Neuronal stem cell (in vitro differentiated cells): ENCODE measurements around the gene PLD4.

Source experiments
- DNase-seq: peaks from one replicate; pipeline ENCODE4 v3.0.0-alpha.2; 2013; ENCODE audit warnings: low spot score
- H2AFZ ChIP-seq: one replicate; pipeline ENCODE4 v1.6.1; 2013; ENCODE audit warnings: mild to moderate bottlenecking, low read length, inconsistent platforms
- H2AK5ac ChIP-seq: 2 replicates; pipeline ENCODE4 v1.6.1; 2013; ENCODE audit warnings: low read depth, mild to moderate bottlenecking, inconsistent platforms, low read length, moderate library complexity, mixed read lengths
- H2BK120ac ChIP-seq: 2 replicates; pipeline ENCODE4 v1.6.1; 2013; ENCODE audit warnings: low read depth, mild to moderate bottlenecking, inconsistent platforms, low read length, moderate library complexity, mixed read lengths
- H2BK12ac ChIP-seq: one replicate; pipeline ENCODE4 v1.6.1; 2013; ENCODE audit warnings: low read length, inconsistent platforms
- H2BK15ac ChIP-seq: 2 replicates; pipeline ENCODE4 v1.6.1; 2013; ENCODE audit warnings: mild to moderate bottlenecking, low read length, inconsistent platforms, mixed read lengths
- H2BK5ac ChIP-seq: one replicate; pipeline ENCODE4 v1.6.1; 2013; ENCODE audit warnings: inconsistent platforms, mild to moderate bottlenecking, low read length, moderate library complexity
- H3K14ac ChIP-seq: one replicate; pipeline ENCODE4 v1.6.1; 2013; ENCODE audit warnings: low read length, inconsistent platforms
- H3K18ac ChIP-seq: 2 replicates; pipeline ENCODE4 v1.6.1; 2013; ENCODE audit warnings: low read length, inconsistent platforms
- H3K23ac ChIP-seq: 2 replicates; pipeline ENCODE4 v1.6.1; 2013; ENCODE audit warnings: low read depth, mild to moderate bottlenecking, mixed read lengths, low read length, inconsistent platforms; ENCODE audit not compliant: poor library complexity
- H3K27ac ChIP-seq: replicated peaks from 3 replicates; pipeline ENCODE4 v1.5.1; 2013; ENCODE audit warnings: low read length, inconsistent platforms
- H3K27me3 ChIP-seq, 3 experiments: 2 replicates each; pipeline ENCODE4 v1.6.1; 2013; ENCODE audit warnings: low read length in 3 of 3, mild to moderate bottlenecking in 2 of 3, inconsistent platforms in 1 of 3, low read depth in 1 of 3, mixed read lengths in 1 of 3, moderate library complexity in 1 of 3; ENCODE audit not compliant: control insufficient read depth in 3 of 3, insufficient read depth in 3 of 3
- H3K36me3 ChIP-seq, 2 donors: replicated peaks in 1 of 2; 2 replicates each; pipeline ENCODE4 v1.6.1; 2013; ENCODE audit warnings: low read length in 2 of 2; ENCODE audit not compliant: control insufficient read depth in 2 of 2, insufficient read depth in 2 of 2
- H3K4ac ChIP-seq: 2 replicates; pipeline ENCODE4 v1.6.1; 2013; ENCODE audit warnings: inconsistent platforms, mild to moderate bottlenecking, low read length, moderate library complexity
- H3K4me1 ChIP-seq, 2 donors: 1 replicate in 1 of 2; 2 replicates in 1 of 2; pipeline ENCODE4 v1.6.1; 2013; ENCODE audit warnings: low read length in 2 of 2, low read depth in 1 of 2; ENCODE audit not compliant: control insufficient read depth in 2 of 2, insufficient read depth in 1 of 2
- H3K4me2 ChIP-seq: one replicate; pipeline ENCODE4 v1.6.1; 2013; ENCODE audit warnings: mild to moderate bottlenecking, low read length, inconsistent platforms; ENCODE audit not compliant: insufficient read depth, poor library complexity, severe bottlenecking
- H3K4me3 ChIP-seq, 2 donors: 2 replicates each; pipeline ENCODE4 v1.5.1; 2013; ENCODE audit warnings: low read length in 2 of 2, mild to moderate bottlenecking in 2 of 2, inconsistent platforms in 1 of 2, moderate library complexity in 1 of 2
- H3K79me1 ChIP-seq: one replicate; pipeline ENCODE4 v1.6.1; 2013; ENCODE audit warnings: low read depth, mild to moderate bottlenecking, inconsistent platforms, low read length, moderate library complexity
- H3K9ac ChIP-seq: one replicate; pipeline ENCODE4 v1.6.1; 2013; ENCODE audit warnings: mild to moderate bottlenecking, low read depth, low read length, inconsistent platforms; ENCODE audit not compliant: poor library complexity
- H3K9me3 ChIP-seq, 2 donors: replicated peaks in 1 of 2; 2 replicates each; pipeline versions ENCODE3 to v1.6.1; 2013; ENCODE audit warnings: low read length in 2 of 2, mild to moderate bottlenecking in 2 of 2, inconsistent platforms in 1 of 2, low read depth in 1 of 2, mixed read lengths in 1 of 2, moderate library complexity in 1 of 2; ENCODE audit not compliant: control insufficient read depth in 2 of 2, insufficient read depth in 1 of 2
- H4K8ac ChIP-seq: one replicate; pipeline ENCODE4 v1.6.1; 2013; ENCODE audit warnings: low read depth, mild to moderate bottlenecking, inconsistent platforms, low read length, moderate library complexity
- H4K91ac ChIP-seq: one replicate; pipeline ENCODE4 v1.6.1; 2013; ENCODE audit warnings: low read length, low read depth, mild to moderate bottlenecking, inconsistent platforms; ENCODE audit not compliant: poor library complexity
- WGBS, 2 donors: extraction: QIAGEN DNeasy Blood & Tissue Kit; methylation state at CpG; one replicate each; pipeline ENCODE4 v1.1.7; 2013; ENCODE audit warnings: missing lambda C conversion rate in 2 of 2, mixed read lengths in 1 of 2; ENCODE audit not compliant: insufficient read length in 2 of 2, insufficient replicate concordance in 1 of 2; ENCODE audit errors: extremely low coverage in 2 of 2; 5-methylcytosine and 5-hydroxymethylcytosine counted together

The PLD4 gene

DNA sequence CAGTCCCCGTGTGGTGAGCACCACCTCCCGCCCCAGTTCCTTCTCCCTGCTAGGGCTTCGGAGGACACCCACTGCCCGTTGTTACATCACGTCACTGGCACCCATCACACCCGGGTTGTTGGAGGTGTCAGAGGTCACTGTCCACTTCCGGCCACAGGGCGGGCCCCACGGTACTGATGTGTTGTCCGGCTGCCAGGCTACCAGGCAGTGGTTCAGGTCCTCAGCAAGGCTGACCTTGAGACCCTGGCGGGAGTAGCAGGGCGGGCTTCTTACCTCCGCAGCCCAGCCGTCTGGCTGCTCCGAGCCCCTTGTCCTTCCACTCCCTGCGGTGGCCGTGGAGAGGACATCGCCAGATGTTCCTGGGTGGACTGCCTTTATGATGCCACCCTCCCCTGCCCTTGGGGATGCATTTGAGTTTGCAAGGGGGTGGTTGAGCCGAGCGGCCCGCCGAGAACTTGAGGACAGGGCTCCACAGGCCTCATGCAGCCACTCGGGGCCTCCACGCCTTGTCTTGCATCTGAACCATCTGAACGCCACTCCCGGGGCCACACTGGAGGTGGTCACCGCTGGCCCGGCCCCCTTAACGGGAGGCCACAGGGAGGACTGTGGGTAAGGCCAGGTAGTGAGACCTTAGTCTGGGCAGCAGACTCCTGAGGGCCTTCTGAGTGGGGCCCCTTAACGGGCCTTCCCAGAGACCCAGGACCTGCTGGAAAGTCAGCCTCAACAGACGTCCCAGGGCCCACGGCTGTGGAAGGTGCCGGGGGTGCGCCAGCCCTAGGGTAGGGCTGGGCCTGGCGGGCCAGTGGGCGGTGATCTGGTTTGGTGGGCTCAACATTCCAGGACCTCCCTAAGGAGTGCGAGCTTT lies 27.1 kb upstream of the PLD4 start:
- Histone ChIP-seq H2AK5ac (peak overlapping the region; percentile 6), H3K4me1 (peaks cover 0 to 6% of the 10 kb centered on the region in 2 donors), H3K4me2 (no peak overlapping the region), H4K91ac (no peak overlapping the region), H2BK15ac (peak overlapping the region; percentile 26), H2BK120ac (no peak overlapping the region), H3K9ac (no peak overlapping the region), H2BK5ac (peak overlapping the region; percentile 66), H3K4me3 (no peak overlapping the region), H2BK12ac (no peak overlapping the region), H3K9me3 (no peaks in the 10 kb centered on the region), H4K8ac (no peak overlapping the region), H3K36me3 (no peaks in the 10 kb centered on the region), H3K27ac (no peak overlapping the region), H3K79me1 (no peaks in the 10 kb centered on the region), H3K23ac (no peak overlapping the region), H3K14ac (peak overlapping the region; percentile 71), H3K18ac (no peak overlapping the region), H3K4ac (no peak overlapping the region), H2AFZ (no peak overlapping the region), H3K27me3 (peaks cover 0 to 27% (median 0%) of the 10 kb centered on the region in 3 experiments)
- WGBS, 2 donors: no CpG with 5 or more reads among the region's 37 CpGs
- no peak for DNase-seq

DNA sequence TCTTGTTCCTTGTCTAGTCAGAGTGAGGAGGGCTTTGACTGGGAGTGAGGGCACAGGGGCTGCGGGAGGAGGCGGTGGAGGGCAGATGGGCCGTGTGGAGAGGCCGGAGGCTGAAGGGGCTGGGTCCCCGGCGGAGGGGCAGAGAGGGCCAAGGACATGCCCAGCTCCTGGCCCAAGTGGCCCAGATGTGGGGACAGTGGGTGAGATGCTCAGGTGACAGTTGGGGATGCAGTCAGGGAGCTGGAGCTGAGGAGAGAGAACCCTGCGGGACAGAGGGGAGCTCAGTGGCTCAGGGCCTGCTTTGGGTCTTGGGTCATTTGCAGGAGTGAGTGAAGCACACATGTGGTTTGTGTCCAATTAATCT lies 26.5 kb upstream of the PLD4 start:
- H2BK12ac ChIP-seq: no peak overlapping the region

DNA sequence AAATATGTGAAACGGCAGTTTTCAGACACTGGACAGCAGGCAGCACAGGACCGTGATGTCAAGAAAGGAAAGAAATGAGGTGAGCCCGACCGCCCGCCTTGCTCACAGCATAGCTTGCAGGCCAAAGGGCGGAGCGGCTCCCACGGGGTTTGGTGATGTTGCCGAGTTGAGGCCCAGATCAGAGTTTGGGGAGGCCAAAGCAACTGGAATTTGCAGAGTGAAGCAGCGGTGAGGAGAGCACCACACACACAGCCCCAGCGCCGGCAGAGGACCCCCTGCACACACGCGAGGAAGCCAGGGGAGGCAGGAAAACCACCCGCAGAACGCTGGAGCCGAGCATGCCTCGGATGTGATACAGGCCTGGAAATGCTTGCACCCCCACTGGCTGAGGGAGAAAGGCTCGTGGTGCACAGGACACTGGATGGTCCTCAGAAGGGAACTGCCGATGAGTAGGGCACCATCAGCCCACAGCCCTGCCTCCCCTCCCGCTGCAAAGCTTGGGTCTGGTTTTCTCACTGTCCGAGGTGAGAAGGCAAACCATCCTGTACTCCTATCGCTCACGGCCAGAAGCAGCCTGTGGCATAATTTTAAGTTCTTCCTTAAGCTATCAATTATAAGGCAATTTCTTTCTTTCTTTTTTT lies 25.7 kb upstream of the PLD4 start:
- no CpG with 5 or more reads among the region's 24 CpGs for WGBS, 2 donors
- H2AFZ ChIP-seq: peak overlapping the region; percentile 51

More for the DNA sequence above, 26.5 kb upstream of the PLD4 start:
- H3K27ac ChIP-seq: no peak overlapping the region
- peak overlapping the region; percentile 26 for H2BK15ac ChIP-seq
- no peak overlapping the region for H3K4ac ChIP-seq
- peaks cover 0 to under 1% of the 10 kb centered on the region in 2 donors for H3K9me3 ChIP-seq
- H3K23ac ChIP-seq: no peak overlapping the region
- no peak overlapping the region for H3K4me3 ChIP-seq
- H2BK120ac ChIP-seq: no peak overlapping the region
- H2BK5ac ChIP-seq: no peak overlapping the region
- H4K8ac ChIP-seq: no peak overlapping the region
- H3K4me1 ChIP-seq: no peaks in the 10 kb centered on the region
- no peaks in the 10 kb centered on the region for H3K79me1 ChIP-seq
- H3K14ac ChIP-seq: peak overlapping the region; percentile 71
- H2AFZ ChIP-seq: no peak overlapping the region
- H3K27me3 ChIP-seq: peaks cover 0 to 28% (median 0%) of the 10 kb centered on the region in 3 experiments
- H3K4me2 ChIP-seq: no peak overlapping the region
- peak overlapping the region; percentile 76 for H3K18ac ChIP-seq
- H3K9ac ChIP-seq: no peak overlapping the region
- no CpG with 5 or more reads among the region's 7 CpGs for WGBS, 2 donors
- no peak overlapping the region for H2AK5ac ChIP-seq
- H3K36me3 ChIP-seq: no peaks in the 10 kb centered on the region
- no peak for DNase-seq
- no peak overlapping the region for H4K91ac ChIP-seq

DNA sequence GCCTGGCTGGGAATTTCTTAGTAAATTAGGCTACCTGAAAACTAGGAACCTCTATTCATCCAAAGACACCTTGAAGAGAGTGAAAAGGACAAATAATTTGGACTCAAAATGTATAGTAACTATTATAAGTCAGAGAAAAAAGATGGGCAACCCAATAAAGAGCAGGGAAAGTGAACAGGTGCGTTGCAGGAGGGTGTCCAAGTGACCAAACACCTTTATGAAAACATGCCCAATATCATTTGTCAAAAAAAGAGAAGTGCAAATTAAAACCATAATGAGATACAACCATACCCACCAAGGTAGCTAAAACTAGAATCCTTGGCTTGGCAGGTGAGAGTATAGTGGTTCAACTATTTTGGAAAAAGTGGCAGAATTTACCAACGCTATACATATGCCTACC lies 24.9 kb upstream of the PLD4 start:
- no CpG with 5 or more reads among the region's 2 CpGs for WGBS, 2 donors
- no peak overlapping the region for H3K18ac ChIP-seq
- no peaks in the 10 kb centered on the region for H3K79me1 ChIP-seq
- no peak overlapping the region for H3K9ac ChIP-seq
- no peak overlapping the region for H2AK5ac ChIP-seq
- peaks cover 0 to 44% (median 0%) of the 10 kb centered on the region in 3 experiments for H3K27me3 ChIP-seq
- H2BK12ac ChIP-seq: no peak overlapping the region
- no peak overlapping the region for H3K27ac ChIP-seq
- peaks cover 2 to 5% of the 10 kb centered on the region in 2 donors for H3K9me3 ChIP-seq
- no peaks in the 10 kb centered on the region for H3K36me3 ChIP-seq
- H3K23ac ChIP-seq: no peak overlapping the region
- H2BK15ac ChIP-seq: no peak overlapping the region
- no peak overlapping the region for H2BK120ac ChIP-seq
- H2BK5ac ChIP-seq: no peak overlapping the region
- H4K91ac ChIP-seq: no peak overlapping the region
- H3K4me3 ChIP-seq: no peak overlapping the region
- H2AFZ ChIP-seq: no peak overlapping the region
- H3K4me2 ChIP-seq: no peak overlapping the region
- H3K4me1 ChIP-seq: no peaks in the 10 kb centered on the region
- no peak overlapping the region for H4K8ac ChIP-seq
- H3K14ac ChIP-seq: no peak overlapping the region
- no peak overlapping the region for H3K4ac ChIP-seq
- DNase-seq: no peak

More for the DNA sequence above, 25.7 kb upstream of the PLD4 start:
- H3K4me1 ChIP-seq: no peaks in the 10 kb centered on the region
- H4K91ac ChIP-seq: no peak overlapping the region
- H3K79me1 ChIP-seq: no peaks in the 10 kb centered on the region
- H3K9me3 ChIP-seq: peaks cover 2 to 5% of the 10 kb centered on the region in 2 donors
- no peak overlapping the region for H3K27ac ChIP-seq
- H2BK5ac ChIP-seq: no peak overlapping the region
- H3K14ac ChIP-seq: peak overlapping the region; percentile 84
- peak overlapping the region; percentile 39 for H2BK15ac ChIP-seq
- no peaks in the 10 kb centered on the region for H3K36me3 ChIP-seq
- no peak overlapping the region for H3K4me2 ChIP-seq
- H2AK5ac ChIP-seq: peak overlapping the region; percentile 42
- peak overlapping the region; percentile 89 for H3K23ac ChIP-seq
- H3K9ac ChIP-seq: no peak overlapping the region
- H4K8ac ChIP-seq: no peak overlapping the region
- H3K27me3 ChIP-seq: peaks cover 0 to 36% (median 0%) of the 10 kb centered on the region in 3 experiments
- H2BK120ac ChIP-seq: no peak overlapping the region
- no peak for DNase-seq
- H3K4ac ChIP-seq: no peak overlapping the region
- peak overlapping the region; percentile 74 for H3K18ac ChIP-seq
- peak overlapping the region; percentile 49 for H2BK12ac ChIP-seq
- no peak overlapping the region for H3K4me3 ChIP-seq
